HG03175 (cell line): Measurements from ENCODE around the gene BGLAP.

ENCODE experiments used
- ATAC-seq: cut with Tn5 transposase; IDR thresholded peaks from one replicate; pipeline ENCODE4 v1.9.1; 2021; ENCODE audit warnings: mild to moderate bottlenecking, moderate library complexity; ENCODE audit not compliant: unreplicated experiment

BGLAP gene

GRCh38 chr1:156226116-156226538 lies 15.9 kb upstream of the BGLAP start:
- ATAC-seq = peak; percentile 49

- no peak for ATAC-seq
Measured at GRCh38 chr1:156226782-156227181, 15.2 kb upstream of the BGLAP start.

GRCh38 chr1:156228501-156228900 lies 13.5 kb upstream of the BGLAP start:
- no peak for ATAC-seq

- no peak for ATAC-seq
Measured at GRCh38 chr1:156229809-156230472, 12.0 kb upstream of the BGLAP start.

- no peak for ATAC-seq
Measured at GRCh38 chr1:156230473-156230837, 11.5 kb upstream of the BGLAP start.

- no peak for ATAC-seq
Measured at GRCh38 chr1:156232201-156232894, 9.6 kb upstream of the BGLAP start.

GRCh38 chr1:156233426-156234127 lies 8.4 kb upstream of the BGLAP start:
- ATAC-seq = no peak

GRCh38 chr1:156236164-156236563 lies 5.8 kb upstream of the BGLAP start:
- ATAC-seq = no peak

- no peak for ATAC-seq
Measured at GRCh38 chr1:156238248-156238647, 3.7 kb upstream of the BGLAP start.

- no peak for ATAC-seq
Measured at GRCh38 chr1:156241311-156241811, 623 bp upstream of the BGLAP start.

- ATAC-seq = no peak
Measured at GRCh38 chr1:156242738-156243137, 754 bp downstream of the BGLAP start.

GRCh38 chr1:156244126-156244525 lies 2.1 kb downstream of the BGLAP start:
- ATAC-seq = no peak

GRCh38 chr1:156244712-156245111 lies 2.7 kb downstream of the BGLAP start:
- no peak for ATAC-seq

- no peak for ATAC-seq
Measured at GRCh38 chr1:156245451-156246232, 3.7 kb downstream of the BGLAP start.

- ATAC-seq = no peak
Measured at GRCh38 chr1:156246241-156246780, 4.3 kb downstream of the BGLAP start.

GRCh38 chr1:156246781-156247459 lies 4.9 kb downstream of the BGLAP start:
- ATAC-seq = no peak

- ATAC-seq = no peak
Measured at GRCh38 chr1:156247460-156248322, 5.7 kb downstream of the BGLAP start, which contains the start of gene PAQR6. PAQR6 (minus strand) TSS chr1:156248056; CDS start chr1:156246731, 1,325 bp downstream.

GRCh38 chr1:156248323-156248683 lies 6.3 kb downstream of the BGLAP start:
- no peak for ATAC-seq

- ATAC-seq = no peak
Measured at GRCh38 chr1:156249593-156249992, 7.6 kb downstream of the BGLAP start.
